ENCODE data around the gene NANOS1. TPM values are rescaled to one million over a fixed set of nuclear protein-coding genes. Genes with fewer than 3 reads are reported as not detected.
"Not testable (repeated sequence)": the region's sequence is repeated elsewhere in the genome, so short reads cannot be mapped to it uniquely, and the experiment has no call there.

Gene NANOS1
- total RNA-seq, 1 experiment from 2014 or later: 7.8 TPM

DNA sequence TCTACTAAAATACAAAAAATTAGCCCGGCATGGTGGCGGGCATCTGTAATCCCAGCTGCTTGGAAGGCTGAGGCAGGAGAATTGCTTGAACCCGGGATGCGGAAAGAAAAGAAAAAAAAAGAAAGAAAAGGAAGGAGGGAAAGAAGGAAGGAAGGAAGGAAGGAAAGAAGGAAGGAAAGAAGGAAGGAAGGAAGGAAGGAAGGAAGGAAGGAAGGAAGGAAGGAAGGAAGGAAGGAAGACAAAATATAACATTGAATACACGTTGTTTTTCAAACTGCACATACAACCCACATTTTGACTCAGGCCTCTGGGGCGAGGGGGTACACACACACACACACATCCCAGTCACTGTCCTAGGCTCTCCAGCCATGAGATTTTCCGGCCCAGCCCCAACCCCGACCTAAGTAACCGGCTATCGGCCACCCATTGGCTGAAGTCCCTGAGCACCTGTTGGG, 1.0 kb upstream of the NANOS1 start:
- H3K36me3 ChIP-seq (replicated peaks; ENCODE audit: control insufficient read depth, insufficient read depth, low read length); DNase-seq; H3K27me3 ChIP-seq (ENCODE audit: control insufficient read depth, insufficient read depth, low read length): not testable (repeated sequence)
- peak overlapping the region; percentile 45 for H3K4me3 ChIP-seq (ENCODE audit: insufficient read depth, low read depth, low read length)

DNA sequence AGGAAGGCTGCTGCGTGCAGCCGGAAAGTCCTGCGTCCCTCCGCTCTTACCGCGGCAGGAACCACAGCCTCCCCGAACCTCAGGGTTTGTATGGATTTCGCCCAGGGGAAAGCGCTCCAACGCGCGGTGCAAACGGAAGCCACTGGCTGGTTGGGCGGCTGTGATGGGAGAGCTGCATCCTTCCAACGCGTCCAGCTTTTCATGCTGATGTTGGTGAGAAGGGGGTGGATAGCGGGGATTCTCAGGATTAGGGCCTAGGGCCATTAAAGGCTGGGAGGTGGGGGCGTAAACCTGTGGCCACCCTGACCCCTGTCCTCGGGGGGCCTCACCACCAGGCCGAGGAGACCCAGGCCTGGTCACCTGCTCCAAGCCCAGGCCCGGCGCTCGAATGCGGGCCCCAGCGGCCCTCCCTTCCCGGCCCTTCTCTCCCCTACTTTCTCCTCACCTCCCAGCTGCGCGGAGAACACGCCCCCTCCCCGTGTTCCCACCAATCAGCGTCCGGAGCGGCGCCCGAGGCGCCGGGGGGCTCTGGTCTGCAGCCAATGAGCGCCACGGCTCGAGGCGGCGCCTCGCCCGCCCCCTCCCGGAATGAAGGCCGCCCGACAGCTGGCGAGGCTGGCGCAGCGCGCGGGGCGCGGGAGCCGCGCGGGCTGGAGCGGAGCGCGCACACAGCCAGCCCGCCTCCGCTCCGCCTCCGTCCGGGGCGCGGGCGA, 458 bp upstream of the NANOS1 start:
- H3K27me3 ChIP-seq (ENCODE audit: control insufficient read depth, insufficient read depth, low read length): 0 out of 2 replicates have a peak, but pooled peaks cover 2% of the 10 kb centered on the region
- peak; percentile 99 for DNase-seq
- peak overlapping the region; percentile 45 for H3K4me3 ChIP-seq (ENCODE audit: insufficient read depth, low read depth, low read length)

DNA sequence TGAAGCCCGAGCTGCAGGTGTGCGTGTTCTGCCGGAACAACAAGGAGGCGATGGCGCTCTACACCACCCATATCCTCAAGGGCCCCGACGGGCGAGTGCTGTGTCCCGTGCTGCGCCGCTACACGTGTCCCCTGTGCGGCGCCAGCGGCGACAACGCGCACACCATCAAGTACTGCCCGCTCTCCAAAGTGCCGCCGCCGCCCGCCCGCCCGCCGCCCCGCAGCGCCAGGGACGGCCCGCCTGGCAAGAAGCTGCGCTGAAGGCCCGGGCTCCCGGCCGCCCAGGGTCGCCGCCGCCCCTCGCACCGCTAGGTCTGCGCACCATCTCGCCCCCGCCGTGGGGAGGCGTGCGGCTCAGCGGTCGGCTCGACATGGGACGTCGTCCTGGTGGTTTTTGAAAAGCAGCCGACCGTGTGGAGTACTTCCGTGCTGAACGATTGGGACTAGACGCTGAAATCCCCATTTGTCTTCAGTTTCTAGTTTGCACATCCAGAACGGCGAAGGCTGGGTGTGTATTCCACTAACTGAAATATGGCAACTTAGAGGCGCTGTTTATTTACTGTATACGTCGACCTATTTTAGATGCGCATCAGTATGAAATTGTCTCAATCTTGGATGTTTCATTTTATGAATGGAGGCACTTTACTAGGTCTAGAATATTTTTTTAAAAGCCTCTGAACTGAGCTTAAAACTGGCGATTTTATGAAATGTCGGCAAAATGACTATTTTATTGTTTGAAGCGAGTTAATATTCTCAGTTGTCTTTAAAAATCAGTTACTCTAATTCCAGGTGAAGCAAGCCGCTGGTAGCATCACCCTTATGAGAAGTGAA, 1.1 kb downstream of the NANOS1 start:
- 0 out of 2 replicates have a peak, but pooled peaks cover 2% of the 10 kb centered on the region for H3K27me3 ChIP-seq (ENCODE audit: control insufficient read depth, insufficient read depth, low read length)
- H3K4me3 ChIP-seq (ENCODE audit: insufficient read depth, low read depth, low read length): peak overlapping the region; percentile 46
- H3K36me3 ChIP-seq (replicated peaks; ENCODE audit: control insufficient read depth, insufficient read depth, low read length): peaks cover 7% of the 10 kb centered on the region
- peak; percentile 82 for DNase-seq

More for the DNA sequence above, 458 bp upstream of the NANOS1 start:
- peaks cover 4% of the 10 kb centered on the region for H3K36me3 ChIP-seq (replicated peaks; ENCODE audit: control insufficient read depth, insufficient read depth, low read length)

DNA sequence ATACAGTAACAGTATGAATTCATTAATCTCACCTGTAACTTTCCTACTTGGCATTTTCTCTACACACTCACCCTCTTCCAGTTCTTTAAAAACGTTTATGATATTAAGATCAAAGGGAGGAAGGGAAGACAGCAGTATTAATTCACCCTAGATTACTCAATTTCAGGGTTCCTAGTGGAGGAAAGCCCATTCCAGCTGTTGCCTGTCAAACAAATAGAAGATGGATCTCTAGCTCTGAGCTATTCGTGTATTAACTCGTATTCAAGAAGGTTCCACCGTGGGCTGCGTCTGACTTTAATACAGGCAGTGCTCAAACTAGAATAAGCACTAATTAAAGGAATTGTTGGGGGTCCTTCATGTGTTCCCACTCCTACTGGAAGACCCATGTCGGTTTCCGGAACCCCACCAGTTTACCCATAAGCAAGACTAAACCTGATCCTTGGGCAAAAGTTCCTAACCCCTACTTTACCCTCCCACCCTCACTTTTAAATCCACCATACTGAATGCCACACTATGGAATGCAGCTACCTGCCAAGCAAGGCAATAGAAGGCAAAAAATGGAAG, 2.1 kb downstream of the NANOS1 start:
- Histone ChIP-seq H3K4me3 (ENCODE audit: insufficient read depth, low read depth, low read length) (no peak overlapping the region), H3K27me3 (ENCODE audit: control insufficient read depth, insufficient read depth, low read length) (0 out of 2 replicates have a peak, but pooled peaks cover 2% of the 10 kb centered on the region), H3K36me3 (replicated peaks; ENCODE audit: control insufficient read depth, insufficient read depth, low read length) (peaks cover 15% of the 10 kb centered on the region)
- DNase-seq: no peak

DNA sequence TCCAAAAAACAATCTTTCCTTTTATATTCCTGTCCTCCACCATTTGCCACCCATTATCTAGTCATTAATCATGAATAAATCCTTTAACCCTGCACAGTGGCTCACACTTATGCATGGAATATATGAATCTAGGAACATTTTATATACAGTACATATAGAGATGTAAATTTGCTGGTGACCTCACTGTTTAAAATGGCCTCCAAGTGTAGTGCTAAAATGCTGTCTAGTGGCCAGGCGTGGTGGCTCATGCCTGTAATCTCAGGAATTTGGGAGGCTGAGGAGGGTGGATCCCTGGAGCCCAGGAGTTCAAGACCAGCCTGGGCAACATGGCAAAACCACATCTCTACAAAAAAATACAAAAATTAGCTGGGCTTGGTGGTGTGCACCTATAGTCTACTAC, 9.6 kb downstream of the NANOS1 start:
- H3K4me3 ChIP-seq (ENCODE audit: insufficient read depth, low read depth, low read length): no peak overlapping the region
- no peak for DNase-seq
- H3K27me3 ChIP-seq (ENCODE audit: control insufficient read depth, insufficient read depth, low read length): no peaks in the 10 kb centered on the region
- peaks cover 58% of the 10 kb centered on the region for H3K36me3 ChIP-seq (replicated peaks; ENCODE audit: control insufficient read depth, insufficient read depth, low read length)

DNA sequence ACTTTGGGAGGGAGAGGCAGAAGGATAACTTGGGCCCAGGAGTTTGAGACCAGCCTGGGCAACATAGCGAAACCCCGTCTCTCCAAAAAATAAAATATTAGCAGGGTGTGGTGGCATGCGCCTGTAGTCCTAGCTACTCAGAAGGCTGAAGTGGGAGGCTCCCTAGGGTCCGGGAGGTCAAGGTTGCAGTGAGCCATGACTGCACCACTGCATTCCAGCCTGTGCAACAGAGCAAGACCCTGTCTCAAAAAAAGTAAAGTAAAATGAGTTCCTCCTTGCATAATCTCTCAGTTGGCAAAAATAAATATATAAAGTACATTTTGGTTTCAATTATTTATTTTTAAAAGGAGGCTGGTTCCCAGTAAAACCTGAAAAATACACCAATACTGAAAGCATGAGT, 11.8 kb downstream of the NANOS1 start:
- no peaks in the 10 kb centered on the region for H3K27me3 ChIP-seq (ENCODE audit: control insufficient read depth, insufficient read depth, low read length)
- no peak for DNase-seq
- H3K36me3 ChIP-seq (replicated peaks; ENCODE audit: control insufficient read depth, insufficient read depth, low read length): peaks cover 58% of the 10 kb centered on the region
- H3K4me3 ChIP-seq (ENCODE audit: insufficient read depth, low read depth, low read length): no peak overlapping the region

DNA sequence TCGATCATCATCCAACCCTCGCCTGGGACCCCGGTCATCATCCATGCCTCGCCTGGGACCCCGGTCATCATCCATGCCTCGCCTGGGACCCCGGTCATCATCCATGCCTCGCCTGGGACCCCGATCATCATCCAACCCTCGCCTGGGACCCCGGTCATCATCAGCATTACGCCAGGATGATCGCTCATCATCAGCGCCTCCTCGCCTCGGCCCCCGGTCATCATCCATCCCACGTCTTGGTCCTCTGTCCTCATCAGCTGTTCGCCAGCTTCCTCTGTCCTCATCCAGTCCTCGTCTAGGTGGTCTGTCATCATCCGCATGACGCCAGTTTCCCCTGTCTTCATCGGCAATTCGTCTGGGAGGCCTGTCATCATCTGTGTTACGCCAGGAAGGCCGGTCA, 12.7 kb downstream of the NANOS1 start:
- DNase-seq: no peak
- Histone ChIP-seq H3K4me3 (ENCODE audit: insufficient read depth, low read depth, low read length) (no peak overlapping the region), H3K36me3 (replicated peaks; ENCODE audit: control insufficient read depth, insufficient read depth, low read length) (peaks cover 53% of the 10 kb centered on the region), H3K27me3 (ENCODE audit: control insufficient read depth, insufficient read depth, low read length) (no peaks in the 10 kb centered on the region)

DNA sequence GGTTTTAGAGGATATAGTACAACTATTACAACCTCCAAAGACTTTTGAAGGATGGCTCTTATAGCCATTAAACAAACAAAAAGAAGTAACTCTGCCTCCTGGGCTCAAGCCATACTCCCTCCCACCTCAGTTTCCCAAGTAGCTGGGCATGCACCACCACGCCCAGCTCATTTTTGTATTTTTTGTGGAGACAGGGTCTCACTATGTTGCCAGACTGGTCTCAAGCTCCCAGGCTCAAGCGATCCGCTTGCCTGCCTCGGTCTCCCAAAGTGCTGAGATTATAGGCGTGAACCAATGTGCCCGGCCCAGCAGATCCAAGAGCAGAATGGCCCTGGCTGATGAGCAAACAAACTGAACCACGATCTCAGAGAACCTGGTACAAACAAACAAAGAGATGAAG, 16.0 kb downstream of the NANOS1 start:
- Histone ChIP-seq H3K4me3 (ENCODE audit: insufficient read depth, low read depth, low read length) (no peak overlapping the region), H3K27me3 (ENCODE audit: control insufficient read depth, insufficient read depth, low read length) (no peaks in the 10 kb centered on the region), H3K36me3 (replicated peaks; ENCODE audit: control insufficient read depth, insufficient read depth, low read length) (peaks cover 49% of the 10 kb centered on the region)
- no peak for DNase-seq

DNA sequence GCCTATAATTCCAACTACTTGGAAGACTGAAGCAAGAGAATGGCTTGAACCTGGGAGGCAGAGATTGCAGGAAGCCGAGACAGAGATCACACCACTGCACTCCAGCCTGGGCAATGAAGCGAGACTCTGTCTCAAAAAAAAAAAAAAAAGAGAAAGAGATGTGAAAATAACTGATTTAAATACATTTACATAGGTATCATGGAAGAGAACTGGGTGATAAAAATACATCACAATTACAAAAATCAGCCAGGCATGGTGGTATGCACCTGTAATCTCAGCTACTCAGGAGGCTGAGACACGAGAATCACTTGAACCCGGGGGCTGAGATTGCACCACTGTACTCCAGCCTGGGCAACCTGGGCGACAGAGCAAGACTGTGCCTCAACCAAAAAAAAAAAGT, 19.8 kb downstream of the NANOS1 start:
- no peak overlapping the region for H3K4me3 ChIP-seq (ENCODE audit: insufficient read depth, low read depth, low read length)
- H3K27me3 ChIP-seq (ENCODE audit: control insufficient read depth, insufficient read depth, low read length): no peaks in the 10 kb centered on the region
- DNase-seq: no peak
- H3K36me3 ChIP-seq (replicated peaks; ENCODE audit: control insufficient read depth, insufficient read depth, low read length): peaks cover 51% of the 10 kb centered on the region

DNA sequence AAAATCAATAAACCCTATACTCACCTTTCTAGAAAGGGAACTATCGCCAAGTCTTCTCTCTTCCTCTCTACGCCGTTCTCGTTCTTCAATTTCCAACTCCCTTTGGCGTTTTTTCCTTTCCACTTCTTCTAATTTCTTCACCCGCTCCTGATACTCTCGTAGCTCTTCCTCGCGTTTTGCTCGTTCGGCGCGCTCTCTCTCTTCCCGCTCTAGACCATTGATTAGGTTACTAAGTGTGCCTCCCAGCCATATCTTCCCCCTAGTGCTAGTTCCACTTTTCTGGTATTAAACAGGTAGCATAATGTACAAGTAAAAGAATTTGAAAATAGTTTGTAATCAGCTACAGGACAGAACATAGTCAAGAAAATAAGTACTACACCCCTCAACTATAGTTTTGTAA, 20.3 kb downstream of the NANOS1 start:
- no peaks in the 10 kb centered on the region for H3K27me3 ChIP-seq (ENCODE audit: control insufficient read depth, insufficient read depth, low read length)
- peaks cover 54% of the 10 kb centered on the region for H3K36me3 ChIP-seq (replicated peaks; ENCODE audit: control insufficient read depth, insufficient read depth, low read length)
- H3K4me3 ChIP-seq (ENCODE audit: insufficient read depth, low read depth, low read length): no peak overlapping the region
- no peak for DNase-seq

DNA sequence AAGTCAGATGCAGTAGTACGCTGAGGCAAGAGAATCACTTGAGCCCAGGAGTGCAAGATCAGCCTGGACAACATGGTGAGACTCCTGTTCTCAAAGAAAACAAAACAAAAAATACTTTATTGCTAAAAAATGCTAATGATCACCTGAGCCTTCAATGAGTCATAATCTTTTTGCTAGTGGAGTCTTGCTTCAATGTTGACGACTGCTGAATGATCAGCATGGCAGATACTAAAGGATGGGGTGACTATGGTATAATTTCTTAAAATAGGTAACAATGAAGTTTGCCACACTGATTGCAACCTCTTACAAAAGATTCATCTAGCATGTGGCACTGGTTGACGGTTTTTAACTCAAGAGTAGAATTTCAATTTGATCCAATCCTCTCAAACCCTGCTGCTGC, 22.3 kb downstream of the NANOS1 start:
- H3K27me3 ChIP-seq (ENCODE audit: control insufficient read depth, insufficient read depth, low read length): no peaks in the 10 kb centered on the region
- H3K36me3 ChIP-seq (replicated peaks; ENCODE audit: control insufficient read depth, insufficient read depth, low read length): peaks cover 59% of the 10 kb centered on the region
- no peak for DNase-seq
- H3K4me3 ChIP-seq (ENCODE audit: insufficient read depth, low read depth, low read length): no peak overlapping the region

DNA sequence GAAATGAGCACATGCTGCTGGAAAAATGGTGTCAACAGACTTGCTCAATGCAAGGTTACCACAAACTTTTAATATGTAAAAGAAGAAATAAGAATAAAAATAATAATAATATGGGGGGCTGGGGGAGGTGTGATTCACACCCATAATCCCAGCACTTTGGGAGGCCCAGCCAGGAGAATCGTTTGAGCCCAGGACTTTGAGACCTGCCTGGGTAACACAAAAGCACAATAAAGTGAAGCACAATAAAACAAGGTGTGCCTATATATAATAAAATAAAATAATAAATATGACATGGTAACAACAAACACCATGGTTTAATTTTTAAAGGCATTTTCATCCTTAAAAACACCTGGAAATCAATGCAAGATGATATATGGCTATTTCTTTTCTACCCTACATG, 26.0 kb downstream of the NANOS1 start:
- DNase-seq: no peak
- peaks cover 64% of the 10 kb centered on the region for H3K36me3 ChIP-seq (replicated peaks; ENCODE audit: control insufficient read depth, insufficient read depth, low read length)
- H3K4me3 ChIP-seq (ENCODE audit: insufficient read depth, low read depth, low read length): no peak overlapping the region
- no peaks in the 10 kb centered on the region for H3K27me3 ChIP-seq (ENCODE audit: control insufficient read depth, insufficient read depth, low read length)

DNA sequence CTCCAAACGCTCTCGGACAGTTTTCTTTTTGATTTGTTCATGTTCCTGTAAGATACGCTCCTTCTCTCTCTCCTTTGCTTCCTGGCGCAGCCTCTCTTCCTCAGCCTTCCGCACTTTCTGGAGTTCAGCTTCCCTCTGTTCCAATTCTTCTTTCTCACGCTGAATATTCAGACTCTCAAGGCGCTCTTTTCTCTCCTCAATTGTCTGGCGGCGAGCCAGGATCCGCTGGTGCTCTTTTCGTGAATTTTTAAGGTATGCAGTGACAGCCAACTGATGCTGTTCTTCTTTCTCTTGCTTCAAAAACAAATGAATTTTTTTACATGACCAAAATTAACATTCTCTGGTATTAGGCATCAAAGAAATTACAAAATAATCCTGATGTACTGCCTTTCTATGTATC, 28.5 kb downstream of the NANOS1 start:
- Histone ChIP-seq H3K36me3 (replicated peaks; ENCODE audit: control insufficient read depth, insufficient read depth, low read length) (peaks cover 60% of the 10 kb centered on the region), H3K4me3 (ENCODE audit: insufficient read depth, low read depth, low read length) (no peak overlapping the region), H3K27me3 (ENCODE audit: control insufficient read depth, insufficient read depth, low read length) (no peaks in the 10 kb centered on the region)
- no peak for DNase-seq

DNA sequence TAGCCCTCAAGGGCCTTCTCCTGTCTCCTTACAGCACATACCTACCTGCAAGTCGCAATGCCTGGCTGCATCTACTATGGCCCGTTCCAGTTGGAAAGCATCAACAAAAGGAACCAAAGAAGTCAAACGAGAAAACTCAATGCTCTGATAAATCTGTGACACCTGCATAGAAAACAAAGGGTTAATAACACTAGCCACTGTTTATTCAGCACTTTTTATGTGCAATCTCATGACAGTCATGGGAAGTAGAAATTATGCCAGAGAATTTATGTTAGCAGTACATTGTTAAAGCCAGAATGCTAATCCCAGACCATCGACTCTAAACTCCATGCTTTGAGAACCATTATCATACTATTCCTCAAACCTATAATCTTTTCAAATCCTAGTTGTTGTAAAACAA, 30.0 kb downstream of the NANOS1 start:
- no peak for DNase-seq
- Histone ChIP-seq H3K4me3 (ENCODE audit: insufficient read depth, low read depth, low read length) (no peak overlapping the region), H3K36me3 (replicated peaks; ENCODE audit: control insufficient read depth, insufficient read depth, low read length) (peaks cover 60% of the 10 kb centered on the region), H3K27me3 (ENCODE audit: control insufficient read depth, insufficient read depth, low read length) (no peaks in the 10 kb centered on the region)

DNA sequence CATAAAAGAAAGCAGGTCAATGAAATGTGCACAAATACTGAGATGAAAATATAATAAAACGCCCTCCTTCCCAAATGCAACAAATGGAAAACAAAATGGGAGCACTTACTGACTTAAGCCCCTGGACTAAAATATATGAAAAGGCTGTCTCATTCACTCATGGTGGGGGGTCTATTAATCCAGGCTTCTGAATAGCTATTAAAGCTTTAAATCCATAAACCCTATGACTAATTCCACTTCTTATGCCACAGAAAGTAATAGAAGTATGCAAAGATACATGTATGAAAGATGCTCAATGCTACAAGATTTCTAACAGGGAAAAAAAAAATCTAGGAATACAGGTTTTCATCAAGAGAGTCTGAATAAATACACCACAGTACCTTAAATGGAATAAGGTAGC, 30.6 kb downstream of the NANOS1 start:
- Histone ChIP-seq H3K27me3 (ENCODE audit: control insufficient read depth, insufficient read depth, low read length) (no peaks in the 10 kb centered on the region), H3K4me3 (ENCODE audit: insufficient read depth, low read depth, low read length) (no peak overlapping the region), H3K36me3 (replicated peaks; ENCODE audit: control insufficient read depth, insufficient read depth, low read length) (peaks cover 60% of the 10 kb centered on the region)
- no peak for DNase-seq

Measured in H7 (cell line).